Trophoblast cell (in vitro differentiated cells and primary cell): ENCODE results near the gene BPIFB3.

Experiments
- DNase-seq, 2 donors: peaks; one replicate each; pipeline ENCODE4 v3.0.0-alpha.2; 2016
- H2AFZ ChIP-seq: 2 replicates; pipeline ENCODE4 v1.6.1; 2013; ENCODE audit warnings: low read length, moderate library complexity, mild to moderate bottlenecking; ENCODE audit not compliant: insufficient read depth, poor library complexity
- H2AK5ac ChIP-seq: 2 replicates; pipeline ENCODE4 v1.6.1; 2013; ENCODE audit warnings: mild to moderate bottlenecking, low read length
- H2BK120ac ChIP-seq: 2 replicates; pipeline ENCODE4 v1.6.1; 2013; ENCODE audit warnings: low read length, mild to moderate bottlenecking, moderate library complexity; ENCODE audit not compliant: insufficient read depth, poor library complexity
- H2BK12ac ChIP-seq: 2 replicates; pipeline ENCODE4 v1.6.1; 2013; ENCODE audit warnings: mild to moderate bottlenecking, low read length, moderate library complexity
- H2BK5ac ChIP-seq: 2 replicates; pipeline ENCODE4 v1.6.1; 2013; ENCODE audit warnings: low read length, low read depth, moderate library complexity, mild to moderate bottlenecking; ENCODE audit not compliant: poor library complexity
- H3K14ac ChIP-seq: 2 replicates; pipeline ENCODE4 v1.6.1; 2013; ENCODE audit warnings: mild to moderate bottlenecking, low read length
- H3K18ac ChIP-seq: 2 replicates; pipeline ENCODE4 v1.6.1; 2013; ENCODE audit warnings: mild to moderate bottlenecking, low read length
- H3K23ac ChIP-seq: 2 replicates; pipeline ENCODE4 v1.6.1; 2013; ENCODE audit warnings: low read length
- H3K27ac ChIP-seq: 2 replicates; pipeline ENCODE4 v1.5.1; 2013; ENCODE audit warnings: low read depth, mild to moderate bottlenecking, inconsistent platforms, low read length, moderate library complexity
- H3K27me3 ChIP-seq: 2 replicates; pipeline ENCODE4 v1.6.1; 2013; ENCODE audit warnings: inconsistent platforms, mild to moderate bottlenecking, low read length, moderate library complexity; ENCODE audit not compliant: insufficient read depth
- H3K36me3 ChIP-seq, 2 experiments: 1 replicate in 1 of 2; 2 replicates in 1 of 2; pipeline ENCODE4 v1.6.1; 2013; ENCODE audit warnings: low read length in 2 of 2, mild to moderate bottlenecking in 2 of 2, moderate library complexity in 1 of 2; ENCODE audit not compliant: insufficient read depth in 2 of 2, control insufficient read depth in 1 of 2
- H3K4ac ChIP-seq: 2 replicates; pipeline ENCODE4 v1.6.1; 2013; ENCODE audit warnings: low read depth, mild to moderate bottlenecking, low read length, moderate library complexity
- H3K4me1 ChIP-seq, 2 experiments: 1 replicate in 1 of 2; 2 replicates in 1 of 2; pipeline ENCODE4 v1.6.1; 2013; ENCODE audit warnings: low read length in 2 of 2, mild to moderate bottlenecking in 2 of 2, moderate library complexity in 1 of 2; ENCODE audit not compliant: insufficient read depth in 2 of 2, control insufficient read depth in 1 of 2
- H3K4me2 ChIP-seq: 2 replicates; pipeline ENCODE4 v1.6.1; 2013; ENCODE audit warnings: inconsistent platforms, mild to moderate bottlenecking, low read length, moderate library complexity
- H3K4me3 ChIP-seq: 2 replicates; pipeline ENCODE4 v1.5.1; 2013; ENCODE audit warnings: mild to moderate bottlenecking, low read depth, low read length, inconsistent platforms
- H3K79me1 ChIP-seq: one replicate; pipeline ENCODE4 v1.6.1; 2013; ENCODE audit warnings: low read length
- H3K79me2 ChIP-seq: 2 replicates; pipeline ENCODE4 v1.6.1; 2013; ENCODE audit warnings: low read length, mild to moderate bottlenecking; ENCODE audit not compliant: control insufficient read depth, insufficient read depth, poor library complexity
- H3K9ac ChIP-seq: 2 replicates; pipeline ENCODE4 v1.6.1; 2013; ENCODE audit warnings: mild to moderate bottlenecking, low read length
- H3K9me3 ChIP-seq: 2 replicates; pipeline ENCODE4 v1.6.1; 2013; ENCODE audit warnings: low read depth, mild to moderate bottlenecking, control low read depth, inconsistent platforms, low read length; ENCODE audit not compliant: insufficient read depth
- H4K12ac ChIP-seq: 2 replicates; pipeline ENCODE4 v1.6.1; 2013; ENCODE audit warnings: low read depth, mild to moderate bottlenecking, low read length, moderate library complexity
- H4K8ac ChIP-seq: 2 replicates; pipeline ENCODE4 v1.6.1; 2013; ENCODE audit warnings: low read depth, mild to moderate bottlenecking, low read length, moderate library complexity
- H4K91ac ChIP-seq: one replicate; pipeline ENCODE4 v1.6.1; 2013; ENCODE audit warnings: low read depth, mild to moderate bottlenecking, low read length, moderate library complexity
- WGBS: extraction: QIAGEN DNeasy Blood & Tissue Kit; methylation state at CpG from one replicate; pipeline ENCODE4 v1.1.7; 2013; ENCODE audit warnings: missing lambda C conversion rate; ENCODE audit not compliant: insufficient read length, insufficient coverage; ENCODE audit errors: extremely low coverage; 5-methylcytosine and 5-hydroxymethylcytosine counted together

The BPIFB3 gene

DNA sequence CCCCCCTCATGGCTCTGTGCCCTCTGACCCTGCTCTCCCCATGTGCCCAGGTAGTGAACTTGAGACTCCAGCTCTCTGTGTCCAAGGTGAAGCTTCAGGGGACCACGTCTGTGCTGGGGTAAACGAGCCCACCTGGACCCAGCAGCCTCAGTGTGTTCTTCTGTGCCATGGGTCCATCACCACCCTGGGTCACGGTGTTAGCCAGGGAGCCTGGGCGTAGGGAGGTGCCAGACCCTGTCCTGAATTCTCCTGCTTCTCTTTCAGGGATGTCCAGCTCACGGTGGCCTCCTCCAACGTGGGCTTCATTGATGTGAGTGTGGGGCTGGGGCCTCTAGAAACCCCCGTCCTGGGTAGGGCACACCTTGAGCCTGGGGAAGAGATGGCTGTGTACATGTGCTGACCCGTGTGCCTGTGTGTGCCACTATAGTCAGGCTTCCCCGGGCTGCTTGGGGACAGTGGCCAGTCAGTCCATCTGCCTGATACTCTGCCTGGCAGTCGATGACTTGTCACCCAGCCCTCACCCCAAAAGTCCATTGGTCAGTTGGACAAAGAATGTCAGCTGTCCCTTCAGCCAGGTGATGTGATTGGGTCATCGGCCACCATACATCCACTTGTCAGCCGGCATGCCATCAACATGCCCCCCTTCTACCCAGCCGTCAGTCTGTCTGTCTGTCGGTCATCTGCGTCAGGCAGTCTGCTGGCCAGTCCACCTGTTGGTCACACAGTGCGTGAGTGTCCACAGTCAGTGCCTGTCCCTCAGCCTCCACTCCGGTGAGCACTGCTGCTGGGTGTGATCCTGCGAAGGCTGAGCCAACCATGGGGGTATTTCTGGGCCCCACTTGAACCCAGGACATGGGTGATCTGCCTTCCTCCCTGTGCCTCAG lies 33.2 kb upstream of the BPIFB3 start:
- no peaks in the 10 kb centered on the region for H3K79me1 ChIP-seq
- no peak overlapping the region for H3K9ac ChIP-seq
- H4K91ac ChIP-seq: no peak overlapping the region
- H2BK120ac ChIP-seq: no peak overlapping the region
- no peaks in the 10 kb centered on the region for H3K4me1 ChIP-seq
- H3K27ac ChIP-seq: no peak overlapping the region
- H3K9me3 ChIP-seq: no peaks in the 10 kb centered on the region
- no peak overlapping the region for H2BK12ac ChIP-seq
- H2BK5ac ChIP-seq: no peak overlapping the region
- H3K4me2 ChIP-seq: no peak overlapping the region
- H3K23ac ChIP-seq: no peak overlapping the region
- no peak overlapping the region for H4K12ac ChIP-seq
- no peaks in the 10 kb centered on the region for H3K27me3 ChIP-seq
- DNase-seq: no peak
- H3K4me3 ChIP-seq: no peak overlapping the region
- no peak overlapping the region for H3K14ac ChIP-seq
- no peaks in the 10 kb centered on the region for H3K36me3 ChIP-seq
- WGBS: no CpG with 5 or more reads among the region's 18 CpGs
- H3K4ac ChIP-seq: no peak overlapping the region
- no peak overlapping the region for H2AFZ ChIP-seq
- no peaks in the 10 kb centered on the region for H3K79me2 ChIP-seq
- H4K8ac ChIP-seq: no peak overlapping the region
- no peak overlapping the region for H3K18ac ChIP-seq
- H2AK5ac ChIP-seq: no peak overlapping the region

GRCh38 chr20:33021879-33022278 lies 31.8 kb upstream of the BPIFB3 start:
- no peaks in the 10 kb centered on the region for H3K79me2 ChIP-seq
- H3K4me1 ChIP-seq: no peaks in the 10 kb centered on the region
- no CpG with 5 or more reads among the region's 3 CpGs for WGBS
- H4K8ac ChIP-seq: no peak overlapping the region
- H3K4ac ChIP-seq: no peak overlapping the region
- H4K12ac ChIP-seq: no peak overlapping the region
- no peak overlapping the region for H2BK120ac ChIP-seq
- no peak overlapping the region for H2BK12ac ChIP-seq
- no peak overlapping the region for H2AFZ ChIP-seq
- no peaks in the 10 kb centered on the region for H3K9me3 ChIP-seq
- no peak overlapping the region for H3K23ac ChIP-seq
- H3K27ac ChIP-seq: no peak overlapping the region
- no peak overlapping the region for H3K14ac ChIP-seq
- no peaks in the 10 kb centered on the region for H3K79me1 ChIP-seq
- H3K36me3 ChIP-seq: no peaks in the 10 kb centered on the region
- H3K4me3 ChIP-seq: no peak overlapping the region
- no peak overlapping the region for H3K9ac ChIP-seq
- no peak overlapping the region for H3K4me2 ChIP-seq
- no peak for DNase-seq
- H2BK5ac ChIP-seq: no peak overlapping the region
- no peak overlapping the region for H2AK5ac ChIP-seq
- no peak overlapping the region for H3K18ac ChIP-seq
- H4K91ac ChIP-seq: no peak overlapping the region
- H3K27me3 ChIP-seq: no peaks in the 10 kb centered on the region

GRCh38 chr20:33022289-33022688 lies 31.4 kb upstream of the BPIFB3 start:
- WGBS: no CpG with 5 or more reads among the region's 4 CpGs
- Histone ChIP-seq H2BK120ac (no peak overlapping the region), H2BK5ac (no peak overlapping the region)

DNA sequence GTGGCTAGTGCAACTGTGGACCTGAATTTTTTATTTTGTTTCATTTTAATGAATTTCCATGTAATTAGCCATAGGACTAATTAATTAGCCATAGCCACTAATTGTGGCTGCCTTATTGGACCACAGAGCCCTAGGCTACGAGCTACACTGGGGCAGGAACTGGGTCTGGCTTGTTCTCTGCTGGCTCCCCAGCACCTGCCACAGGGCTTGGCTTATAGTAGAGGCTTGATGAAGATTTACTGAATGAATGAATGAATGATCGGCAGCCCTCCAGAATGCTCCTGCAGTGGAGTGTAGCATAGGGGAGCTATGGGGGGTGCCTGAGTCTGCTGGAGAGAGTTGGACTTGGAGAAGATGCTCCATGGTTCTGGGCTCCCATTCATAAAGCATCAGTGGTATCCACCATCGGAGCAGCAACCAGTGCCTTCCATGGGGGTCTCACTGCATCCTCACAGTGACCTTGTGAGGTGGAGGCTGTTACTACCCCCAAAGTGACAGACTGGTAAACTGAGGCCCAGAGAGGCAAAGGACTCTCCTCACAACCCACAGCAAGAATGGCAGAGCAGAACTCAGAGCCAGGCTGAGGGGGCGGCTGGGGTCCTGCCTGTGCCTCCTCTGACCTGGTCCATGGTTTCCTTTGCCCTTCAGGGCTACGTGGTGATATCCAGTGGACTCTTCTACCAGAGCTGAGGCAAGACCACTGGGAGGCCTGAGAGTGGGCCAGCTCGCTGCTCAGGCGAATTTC lies 30.8 kb upstream of the BPIFB3 start:
- Histone ChIP-seq H3K14ac (no peak overlapping the region), H3K23ac (no peak overlapping the region), H4K91ac (no peak overlapping the region), H3K4ac (no peak overlapping the region), H2BK120ac (no peak overlapping the region), H3K4me3 (no peak overlapping the region), H3K9ac (no peak overlapping the region), H3K27ac (no peak overlapping the region), H2AFZ (no peak overlapping the region), H3K79me1 (no peaks in the 10 kb centered on the region), H3K4me2 (no peak overlapping the region), H3K36me3 (no peaks in the 10 kb centered on the region), H2AK5ac (no peak overlapping the region), H3K9me3 (no peaks in the 10 kb centered on the region), H3K18ac (no peak overlapping the region), H3K79me2 (no peaks in the 10 kb centered on the region), H4K12ac (no peak overlapping the region), H4K8ac (no peak overlapping the region), H3K27me3 (no peaks in the 10 kb centered on the region), H2BK12ac (no peak overlapping the region), H2BK5ac (no peak overlapping the region), H3K4me1 (no peaks in the 10 kb centered on the region)
- no CpG with 5 or more reads among the region's 7 CpGs for WGBS
- DNase-seq: no peak

More at GRCh38 chr20:33022289-33022688, 31.4 kb upstream of the BPIFB3 start:
- no peak overlapping the region for H3K4me2 ChIP-seq
- no peak overlapping the region for H3K18ac ChIP-seq
- no peak overlapping the region for H4K8ac ChIP-seq
- no peak overlapping the region for H3K4me3 ChIP-seq
- H3K79me1 ChIP-seq: no peaks in the 10 kb centered on the region
- no peaks in the 10 kb centered on the region for H3K4me1 ChIP-seq
- H3K23ac ChIP-seq: no peak overlapping the region
- DNase-seq: no peak
- H3K9me3 ChIP-seq: no peaks in the 10 kb centered on the region
- no peak overlapping the region for H2AK5ac ChIP-seq
- H3K79me2 ChIP-seq: no peaks in the 10 kb centered on the region
- no peak overlapping the region for H4K91ac ChIP-seq
- H2BK12ac ChIP-seq: no peak overlapping the region
- no peak overlapping the region for H3K27ac ChIP-seq
- no peak overlapping the region for H2AFZ ChIP-seq
- no peak overlapping the region for H3K9ac ChIP-seq
- no peaks in the 10 kb centered on the region for H3K27me3 ChIP-seq
- no peak overlapping the region for H3K4ac ChIP-seq
- H3K36me3 ChIP-seq: no peaks in the 10 kb centered on the region
- no peak overlapping the region for H4K12ac ChIP-seq
- H3K14ac ChIP-seq: no peak overlapping the region
